Muscle of leg (tissue), 11 donors: ENCODE data around the gene TMEM53. TPM values are rescaled to one million over a fixed set of nuclear protein-coding genes. Genes with fewer than 3 reads are reported as not detected.

ENCODE experiments used
- DNase-seq: peaks from one replicate; pipeline ENCODE4 v3.0.0; 2013
- H3K27ac ChIP-seq: one replicate; pipeline ENCODE4 v1.5.1; 2013; ENCODE audit warnings: mild to moderate bottlenecking, low read length, control low read depth
- H3K27me3 ChIP-seq: one replicate; pipeline ENCODE4 v1.6.1; 2013; ENCODE audit warnings: low read length; ENCODE audit not compliant: control insufficient read depth, insufficient read depth
- H3K36me3 ChIP-seq: one replicate; pipeline ENCODE4 v1.6.1; 2013; ENCODE audit warnings: low read length; ENCODE audit not compliant: control insufficient read depth, insufficient read depth
- H3K4me1 ChIP-seq: one replicate; pipeline ENCODE4 v1.6.1; 2013; ENCODE audit warnings: low read length; ENCODE audit not compliant: control insufficient read depth, insufficient read depth
- H3K4me3 ChIP-seq: one replicate; pipeline ENCODE4 v1.5.1; 2013; ENCODE audit warnings: low read length, control low read depth
- H3K9me3 ChIP-seq: replicated peaks from 2 replicates; pipeline ENCODE4 v1.6.1; 2013; ENCODE audit warnings: low read depth, low read length; ENCODE audit not compliant: control insufficient read depth
- WGBS: methylation state at CpG from one replicate; pipeline ENCODE4 v1.1.5; 2013; ENCODE audit warnings: missing lambda C conversion rate; ENCODE audit not compliant: insufficient coverage; 5-methylcytosine and 5-hydroxymethylcytosine counted together
- polyA plus RNA-seq, 8 donors: library from polyadenylated mRNA; unstranded; fragments of 120-200 nt; gene quantifications; one replicate each; pipeline versions ENCODE4 v1.2.1 to v1.2.3, GENCODE V29; 2013; ENCODE audit warnings: inconsistent platforms in 1 of 8, low replicate concordance in 1 of 8; ENCODE audit not compliant: insufficient read length in 8 of 8, insufficient read depth in 1 of 8
- total RNA-seq: library from RNA; stranded (reverse); fragments of 120-200 nt; gene quantifications from one replicate; pipeline ENCODE4 v1.2.4, GENCODE V29; 2013

TMEM53 gene
- total and polyA plus RNA-seq, 9 donors, result 3.5 to 7.8 (median 6.2) TPM

DNA sequence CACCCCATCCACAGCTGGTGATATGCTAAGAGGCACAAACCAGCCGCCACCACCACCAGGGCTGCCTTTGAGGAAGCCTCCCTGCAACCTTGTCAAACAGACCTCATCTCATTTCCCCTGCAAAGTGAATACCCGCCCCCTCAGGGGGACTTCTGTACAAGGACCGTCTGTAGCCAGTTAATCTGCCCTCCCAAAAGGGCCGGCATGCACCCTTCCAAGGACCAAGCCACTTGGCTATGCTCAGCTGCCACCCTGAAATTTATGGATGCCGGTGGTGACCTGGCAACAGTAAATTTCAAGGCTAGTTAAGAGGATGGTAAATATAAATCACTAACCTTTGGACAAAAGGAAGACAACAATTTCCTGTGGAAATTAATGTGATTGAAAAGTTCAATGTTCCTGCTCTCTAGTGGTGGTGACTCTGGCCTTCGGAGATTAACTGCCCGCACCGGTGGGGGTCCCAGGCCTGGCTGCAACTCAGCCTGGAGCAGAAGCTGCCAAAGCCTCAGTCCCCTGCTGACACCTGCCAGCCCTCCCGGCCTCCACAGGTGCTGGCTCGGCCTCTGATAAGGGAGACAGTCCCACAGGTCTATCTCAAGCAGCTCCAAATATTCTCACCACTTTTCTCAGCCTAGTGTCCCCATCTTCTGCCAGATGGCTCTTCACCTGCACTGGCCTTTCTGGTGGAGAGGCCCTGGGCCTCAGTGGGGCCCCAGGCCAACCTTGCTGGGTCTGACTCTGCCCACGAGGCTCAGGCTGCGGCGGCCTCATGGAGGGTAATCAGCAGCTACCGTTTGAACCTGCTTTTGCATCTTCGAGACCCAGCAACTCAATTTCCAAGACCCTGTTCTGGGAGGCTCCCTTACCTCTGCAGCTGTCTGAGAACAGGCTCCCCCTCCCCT is 12.2 kb downstream of the TMEM53 start:
- H3K27me3 ChIP-seq, result no peaks in the 10 kb centered on the region
- DNase-seq, result no peak
- no peaks in the 10 kb centered on the region for H3K9me3 ChIP-seq
- peaks cover 4% of the 10 kb centered on the region for H3K36me3 ChIP-seq
- H3K4me1 ChIP-seq, result peaks cover 30% of the 10 kb centered on the region
- no peak overlapping the region for H3K27ac ChIP-seq
- no peak overlapping the region for H3K4me3 ChIP-seq
- 41% methylated on average over 14 of the region's 15 CpGs for WGBS

DNA sequence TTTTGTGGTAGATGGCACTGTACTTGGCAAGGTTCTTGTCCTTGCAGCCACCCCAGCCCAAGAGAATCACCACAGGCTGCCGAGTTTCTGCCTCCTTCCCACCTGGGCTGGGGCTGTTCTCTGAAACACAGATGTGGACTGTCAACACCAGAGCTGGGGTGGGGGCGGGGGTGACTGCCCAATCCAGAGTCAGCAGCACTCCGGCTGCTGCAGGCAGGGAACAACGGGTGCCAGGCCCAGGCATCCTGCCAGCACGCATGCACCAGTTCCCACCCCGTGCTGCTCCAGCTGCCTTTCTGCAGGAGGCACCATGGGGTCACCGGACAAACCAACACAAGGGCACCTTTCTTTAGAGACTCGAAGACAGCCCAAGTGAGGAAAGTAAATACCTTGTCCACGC is 14.1 kb downstream of the TMEM53 start:
- Histone ChIP-seq H3K27ac (no peak overlapping the region), H3K27me3 (no peaks in the 10 kb centered on the region), H3K9me3 (no peaks in the 10 kb centered on the region), H3K4me3 (no peak overlapping the region), H3K4me1 (peaks cover 30% of the 10 kb centered on the region), H3K36me3 (peaks cover 4% of the 10 kb centered on the region)
- peak; percentile 82 for DNase-seq
- 57% methylated on average over 9 of the region's 9 CpGs for WGBS

DNA sequence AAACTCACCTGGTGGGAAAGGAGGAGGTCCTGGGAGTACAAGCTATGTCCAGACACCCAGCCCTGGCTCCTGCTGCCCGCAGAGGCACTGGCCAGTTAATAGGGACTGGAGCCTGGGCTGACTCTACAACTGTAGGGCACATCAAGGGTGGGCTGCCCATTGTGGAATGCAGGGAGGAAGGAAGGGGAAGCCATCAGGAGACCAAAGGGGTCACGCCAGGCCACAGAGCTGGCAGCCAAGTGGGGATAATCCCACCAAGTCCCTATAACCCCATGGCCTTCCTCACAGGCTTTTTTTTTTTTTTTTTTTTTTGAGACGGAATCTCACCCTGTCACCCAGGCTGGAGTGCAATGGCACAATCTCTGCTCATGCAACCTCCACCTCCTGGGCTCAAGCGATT is 14.7 kb downstream of the TMEM53 start:
- H3K36me3 ChIP-seq, result peaks cover 8% of the 10 kb centered on the region
- WGBS, result 100% methylated on average over 1 of the region's 4 CpGs
- H3K27me3 ChIP-seq, result no peaks in the 10 kb centered on the region
- H3K27ac ChIP-seq, result no peak overlapping the region
- H3K4me1 ChIP-seq, result peaks cover 30% of the 10 kb centered on the region
- H3K4me3 ChIP-seq, result no peak overlapping the region
- H3K9me3 ChIP-seq, result no peaks in the 10 kb centered on the region
- DNase-seq, result no peak

DNA sequence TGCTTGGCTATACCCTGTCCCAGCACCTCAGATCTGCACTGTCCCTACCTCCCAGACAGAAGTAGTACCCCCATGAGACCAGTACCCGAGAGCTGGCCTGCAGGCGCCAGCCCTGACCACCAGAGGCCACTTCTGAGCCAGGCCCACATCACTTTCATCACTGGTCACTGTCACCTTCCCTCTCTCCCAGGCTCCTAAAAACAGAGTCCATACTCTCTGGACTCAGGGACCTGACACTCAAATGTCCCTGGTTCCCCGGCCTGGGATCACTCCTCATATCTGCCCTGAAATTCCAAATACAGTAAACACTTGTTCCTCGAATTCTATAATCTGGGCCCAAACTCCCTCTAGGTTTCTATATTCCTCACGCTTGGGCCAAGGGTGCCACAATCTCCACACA is 18.7 kb downstream of the TMEM53 start:
- WGBS, result 38% methylated on average over 4 of the region's 5 CpGs
- DNase-seq, result no peak
- Histone ChIP-seq H3K9me3 (no peaks in the 10 kb centered on the region), H3K4me3 (no peak overlapping the region), H3K27ac (no peak overlapping the region), H3K36me3 (peaks cover 27% of the 10 kb centered on the region), H3K4me1 (peaks cover 14% of the 10 kb centered on the region), H3K27me3 (no peaks in the 10 kb centered on the region)

DNA sequence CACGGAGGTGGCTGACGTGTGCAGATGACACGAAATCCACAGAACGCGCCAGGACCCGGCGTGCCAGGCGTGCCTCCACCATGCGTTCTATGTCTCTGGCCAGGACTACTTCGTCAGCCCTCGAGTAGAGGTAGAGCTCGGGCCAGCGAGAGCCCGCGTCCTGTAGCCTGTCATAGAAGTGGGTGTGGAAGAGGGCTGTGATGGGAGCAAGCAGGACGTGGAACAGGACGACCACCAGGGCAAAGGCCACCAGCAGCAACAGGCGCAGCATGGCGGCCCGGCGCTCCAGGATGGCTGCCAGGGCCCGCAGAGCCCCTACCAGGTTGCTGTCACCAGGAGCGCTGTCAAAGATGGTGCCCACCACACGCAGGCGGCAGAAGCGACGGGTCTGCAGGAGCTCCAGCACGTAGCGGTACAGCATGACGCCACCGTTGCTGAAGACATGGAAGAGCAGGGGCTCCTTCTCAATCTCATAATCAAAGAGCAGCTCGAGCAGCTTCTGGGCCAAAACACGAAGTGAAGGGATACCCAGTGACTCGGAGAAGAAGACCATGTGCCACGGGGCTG is 19.6 kb downstream of the TMEM53 start:
- 88% methylated on average over 35 of the region's 35 CpGs for WGBS

DNA sequence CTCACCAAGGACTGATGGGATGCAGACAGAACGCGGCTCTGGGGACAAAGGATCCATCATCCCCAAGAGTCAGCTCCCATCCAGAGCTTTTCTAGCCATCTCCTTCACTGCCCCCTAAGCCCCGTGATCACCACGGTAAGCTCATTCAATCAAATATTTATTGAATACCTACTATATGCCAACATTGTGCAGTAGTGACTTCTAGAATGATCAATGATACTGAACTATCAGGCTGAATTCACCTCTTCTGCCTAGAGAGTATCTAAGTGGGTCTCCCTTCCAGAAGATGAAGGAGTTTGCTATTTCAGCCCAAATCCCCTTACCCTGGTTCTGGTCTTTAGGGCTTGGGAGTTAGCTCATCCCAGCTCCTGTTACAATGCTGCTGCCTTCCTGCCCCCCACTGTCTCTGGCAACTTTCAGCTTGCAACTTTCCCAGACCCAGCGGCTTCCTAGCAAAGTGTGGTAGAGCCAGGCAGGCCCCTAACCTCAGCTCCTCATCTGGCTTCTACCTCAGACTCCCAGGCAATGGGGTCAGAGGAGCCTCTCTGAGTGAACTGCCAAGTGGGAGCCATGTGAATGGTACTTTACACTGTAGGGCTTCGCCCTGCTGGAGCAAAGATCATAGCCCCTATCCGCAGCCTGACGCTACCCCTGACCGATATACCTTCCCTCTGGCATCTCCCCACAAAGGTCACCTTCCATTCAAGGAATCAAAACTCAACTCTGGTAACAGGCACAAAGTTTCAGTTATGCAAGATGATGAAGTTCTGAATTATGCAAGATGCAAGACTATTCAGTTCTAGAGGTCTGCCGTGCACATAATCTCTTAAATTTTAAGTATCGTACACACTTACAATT is 20.9 kb downstream of the TMEM53 start:
- 44% methylated on average over 4 of the region's 11 CpGs for WGBS
- Histone ChIP-seq H3K27me3 (no peaks in the 10 kb centered on the region), H3K36me3 (peaks cover 43% of the 10 kb centered on the region), H3K27ac (no peak overlapping the region), H3K4me3 (no peak overlapping the region), H3K4me1 (peaks cover 23% of the 10 kb centered on the region), H3K9me3 (no peaks in the 10 kb centered on the region)
- no peak for DNase-seq

More for the DNA sequence above, 19.6 kb downstream of the TMEM53 start:
- H3K4me3 ChIP-seq, result no peak overlapping the region
- H3K27ac ChIP-seq, result no peak overlapping the region
- H3K27me3 ChIP-seq, result no peaks in the 10 kb centered on the region
- DNase-seq, result no peak
- peaks cover 18% of the 10 kb centered on the region for H3K4me1 ChIP-seq
- peaks cover 36% of the 10 kb centered on the region for H3K36me3 ChIP-seq
- H3K9me3 ChIP-seq, result no peaks in the 10 kb centered on the region

DNA sequence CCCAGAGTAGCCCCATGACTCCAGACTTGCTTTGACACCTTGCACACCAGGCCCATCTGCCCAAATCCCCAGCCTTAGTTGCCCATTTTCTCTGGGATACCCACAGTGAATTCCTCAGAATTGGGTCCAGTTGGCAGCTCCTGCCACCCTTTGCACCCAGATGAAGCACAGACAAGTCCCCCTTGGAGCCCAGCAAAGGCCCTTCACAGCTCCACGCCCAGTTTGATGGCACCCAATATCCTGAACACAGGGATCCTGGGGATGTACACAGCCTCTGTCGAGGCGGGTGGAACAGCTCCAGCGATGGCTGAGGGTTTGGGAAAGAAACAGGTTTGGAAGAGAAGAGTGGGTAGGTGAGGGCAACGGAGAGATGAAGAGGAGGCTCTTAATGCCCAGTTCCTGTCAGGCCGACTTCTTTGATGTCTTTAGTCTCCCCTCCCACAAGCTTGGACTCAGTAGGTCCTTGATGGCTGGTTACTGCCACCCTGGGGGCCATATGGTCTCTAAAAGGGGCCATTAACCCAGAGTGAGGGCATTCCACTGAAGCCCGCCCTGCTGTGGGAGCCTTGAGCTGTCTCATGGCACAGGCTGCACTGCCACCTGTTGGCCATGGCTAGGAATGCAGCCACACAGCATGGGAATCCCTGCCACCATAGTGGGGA is 21.7 kb downstream of the TMEM53 start:
- WGBS, result 50% methylated on average over 2 of the region's 7 CpGs

DNA sequence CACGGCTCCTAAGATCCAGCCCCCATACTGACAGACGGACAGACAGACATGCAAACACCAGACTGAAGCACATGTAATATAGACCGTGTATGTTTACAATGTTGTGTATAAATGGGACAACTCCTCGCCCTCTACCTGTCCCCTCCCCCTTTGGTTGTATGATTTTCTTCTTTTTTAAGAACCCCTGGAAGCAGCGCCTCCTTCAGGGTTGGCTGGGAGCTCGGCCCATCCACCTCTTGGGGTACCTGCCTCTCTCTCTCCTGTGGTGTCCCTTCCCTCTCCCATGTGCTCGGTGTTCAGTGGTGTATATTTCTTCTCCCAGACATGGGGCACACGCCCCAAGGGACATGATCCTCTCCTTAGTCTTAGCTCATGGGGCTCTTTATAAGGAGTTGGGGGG is 23.2 kb downstream of the TMEM53 start:
- Histone ChIP-seq H3K27me3 (no peaks in the 10 kb centered on the region), H3K27ac (no peak overlapping the region), H3K4me3 (no peak overlapping the region), H3K36me3 (peaks cover 57% of the 10 kb centered on the region), H3K4me1 (peaks cover 43% of the 10 kb centered on the region), H3K9me3 (no peaks in the 10 kb centered on the region)
- whole genome bisulfite sequencing, result no CpG with 5 or more reads among the region's 8 CpGs
- DNase-seq, result no peak

More for the DNA sequence above, 21.7 kb downstream of the TMEM53 start:
- peaks cover 28% of the 10 kb centered on the region for H3K4me1 ChIP-seq
- H3K27ac ChIP-seq, result no peak overlapping the region
- no peaks in the 10 kb centered on the region for H3K9me3 ChIP-seq
- H3K4me3 ChIP-seq, result no peak overlapping the region
- DNase-seq, result peak; percentile 78
- peaks cover 50% of the 10 kb centered on the region for H3K36me3 ChIP-seq
- no peaks in the 10 kb centered on the region for H3K27me3 ChIP-seq

DNA sequence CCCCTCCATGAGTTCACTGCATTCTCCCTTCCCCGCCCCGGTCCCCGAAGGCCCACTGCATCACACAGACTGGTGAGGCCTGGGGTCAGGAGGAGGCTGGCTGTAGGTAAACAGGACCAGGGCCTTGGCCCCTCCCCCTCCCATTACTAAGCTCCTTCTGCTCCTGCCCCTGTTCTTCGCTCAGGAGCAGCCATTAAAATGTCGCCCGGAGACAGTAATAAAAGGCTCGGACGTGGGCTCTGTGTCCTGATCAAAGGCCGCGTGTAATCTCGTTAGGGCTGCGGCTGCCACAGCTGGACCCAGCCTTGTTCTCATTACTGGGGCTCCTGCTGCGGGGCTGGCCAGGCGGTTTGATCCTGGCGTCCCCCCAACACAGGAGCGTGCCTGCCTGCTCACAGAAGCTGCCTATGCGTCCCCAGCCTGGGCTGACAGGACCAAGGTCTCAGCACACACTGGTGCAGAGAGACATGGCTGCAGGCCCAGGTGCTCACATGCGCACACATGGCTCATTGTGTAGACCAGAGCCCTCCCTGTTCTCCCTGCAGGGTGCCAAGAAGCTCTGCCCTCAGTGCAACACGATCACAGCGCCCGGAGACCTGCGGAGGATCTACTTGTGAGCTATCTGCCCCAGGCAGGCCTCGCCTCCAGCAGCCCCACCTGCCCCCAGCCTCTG is 24.0 kb downstream of the TMEM53 start:
- no peak overlapping the region for H3K27ac ChIP-seq
- H3K4me3 ChIP-seq, result no peak overlapping the region
- H3K4me1 ChIP-seq, result peaks cover 51% of the 10 kb centered on the region
- H3K36me3 ChIP-seq, result peaks cover 65% of the 10 kb centered on the region
- 52% methylated on average over 20 of the region's 23 CpGs for WGBS
- no peaks in the 10 kb centered on the region for H3K27me3 ChIP-seq
- H3K9me3 ChIP-seq, result no peaks in the 10 kb centered on the region
- DNase-seq, result no peak
